HPDE6-E6E7 (cell line): ENCODE data around the gene GTF2H4.
A peak's percentile ranks its signal among the peaks of the same experiment; 100 is the strongest.
"Not testable (repeated sequence)": the region's sequence is repeated elsewhere in the genome, so short reads cannot be mapped to it uniquely, and the experiment has no call there.

Experiments used
- DNase-seq: peaks from one replicate; pipeline ENCODE4 v3.0.0; 2011; ENCODE audit warnings: missing footprints; ENCODE audit errors: extremely low spot score

The GTF2H4 gene

GRCh38 chr6:30924040-30924627, 16.1 kb downstream of the GTF2H4 start:
- not testable (repeated sequence) for DNase-seq

DNA sequence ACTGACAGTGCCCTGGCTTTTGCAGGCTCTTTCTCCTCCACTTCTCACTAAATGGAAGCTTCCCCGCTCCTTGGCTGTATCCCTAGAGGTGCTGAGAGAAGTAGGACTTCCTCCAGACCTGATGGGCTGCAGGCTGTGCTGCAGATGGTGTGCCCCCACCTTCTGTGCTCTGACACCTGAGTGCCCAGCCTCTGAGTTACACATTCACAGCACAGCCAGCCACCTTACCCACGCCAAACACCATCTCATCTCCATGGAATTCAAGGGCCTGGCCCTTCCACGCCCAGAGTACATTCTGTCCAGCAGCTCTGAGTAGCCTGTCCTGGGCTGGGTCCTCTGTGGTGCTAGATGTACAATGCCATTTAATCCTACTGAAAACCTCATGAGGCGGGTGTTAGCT, 18.6 kb downstream of the GTF2H4 start:
- DNase-seq: no peak

- DNase-seq: not testable (repeated sequence)
These were observed 19.1 kb downstream of the GTF2H4 start for GRCh38 chr6:30927080-30927479.

DNA sequence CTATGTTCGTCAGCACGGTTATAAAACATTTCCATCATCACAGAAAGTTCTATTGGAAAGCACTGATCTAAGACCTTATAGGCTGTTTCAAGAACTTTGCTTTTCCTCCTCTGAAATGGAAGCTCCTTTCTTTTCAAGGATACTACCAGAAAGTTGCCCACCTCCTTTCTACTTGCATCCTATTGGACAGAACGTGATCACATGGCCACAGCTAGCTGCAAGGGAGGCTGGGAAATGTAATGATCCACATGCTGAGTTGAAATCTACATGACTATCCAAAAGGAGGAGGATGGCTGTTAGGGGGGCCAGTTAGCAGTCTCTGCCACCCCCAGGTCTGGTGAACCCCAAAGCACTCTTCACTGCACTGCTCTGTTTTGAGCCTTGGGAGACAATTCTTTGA, 20.7 kb downstream of the GTF2H4 start:
- DNase-seq: no peak

GRCh38 chr6:30930506-30930905, 22.5 kb downstream of the GTF2H4 start:
- no peak for DNase-seq

DNA sequence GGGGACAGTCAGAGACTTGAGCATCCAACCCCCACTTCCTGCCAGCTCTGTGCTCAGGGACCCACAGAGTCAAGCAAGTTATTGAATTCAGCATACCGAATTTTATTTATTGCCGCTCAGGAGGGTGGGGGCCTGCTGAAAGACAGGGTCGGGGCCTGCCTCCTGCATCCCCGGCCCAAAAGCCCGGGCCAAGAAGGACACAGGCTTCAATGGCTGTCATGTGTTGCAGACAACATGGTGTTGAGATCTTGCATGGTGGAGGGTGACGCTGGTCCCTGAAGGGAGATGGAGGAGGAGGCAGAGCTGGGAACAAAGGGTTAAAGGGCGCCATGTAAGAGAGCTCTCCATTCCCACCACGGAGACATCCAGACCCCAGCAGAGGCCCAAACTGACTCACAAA, 23.3 kb downstream of the GTF2H4 start:
- DNase-seq: no peak

GRCh38 chr6:30931969-30932645, 24.1 kb downstream of the GTF2H4 start, which contains the start of gene SFTA2:
Gene SFTA2, minus strand, starts transcription at chr6:30932170. Its CDS starts 74 bp downstream, at chr6:30932096.
- no peak for DNase-seq

GRCh38 chr6:30932665-30933365, 24.8 kb downstream of the GTF2H4 start:
- DNase-seq: no peak

DNA sequence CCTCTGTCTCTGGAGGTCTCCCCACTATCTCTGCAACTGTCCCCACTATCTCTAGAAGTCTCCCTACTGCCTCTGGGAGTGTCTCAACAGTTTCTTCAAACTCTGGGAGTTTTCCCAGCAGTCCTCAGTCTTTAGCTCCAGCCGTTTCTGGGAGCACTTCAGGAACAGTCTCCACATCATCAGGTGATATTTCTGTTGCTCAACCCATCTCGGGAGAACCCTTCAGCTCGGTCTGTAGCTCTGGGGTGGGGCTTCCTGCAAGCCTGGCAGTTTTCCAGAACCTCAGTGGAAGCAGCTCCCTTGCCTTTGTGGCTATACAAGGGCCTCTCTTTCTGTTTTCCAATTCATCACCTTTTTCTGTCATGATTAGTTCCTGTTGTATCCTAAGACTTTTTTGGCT, 27.0 kb downstream of the GTF2H4 start:
- DNase-seq: no peak

DNA sequence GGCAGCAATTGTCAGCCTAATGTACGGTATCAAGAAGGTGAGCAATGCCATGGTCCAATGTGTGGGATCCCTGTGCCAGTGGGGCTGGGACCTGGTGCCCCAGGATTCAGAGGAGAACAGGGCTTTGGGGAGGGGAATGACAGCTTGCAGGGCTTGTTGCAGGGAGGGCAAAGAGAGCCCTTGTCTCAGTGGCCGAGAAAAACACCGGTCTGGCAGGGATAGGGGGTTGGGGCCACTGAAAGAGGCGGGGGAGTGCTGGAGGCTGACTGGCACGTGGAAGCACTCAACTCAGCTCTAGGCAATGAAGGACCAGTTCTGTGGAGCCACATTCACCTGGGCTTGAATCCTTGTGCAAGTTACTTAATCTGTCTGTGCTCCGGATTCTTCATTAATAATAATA, 29.3 kb downstream of the GTF2H4 start:
- DNase-seq: no peak

DNA sequence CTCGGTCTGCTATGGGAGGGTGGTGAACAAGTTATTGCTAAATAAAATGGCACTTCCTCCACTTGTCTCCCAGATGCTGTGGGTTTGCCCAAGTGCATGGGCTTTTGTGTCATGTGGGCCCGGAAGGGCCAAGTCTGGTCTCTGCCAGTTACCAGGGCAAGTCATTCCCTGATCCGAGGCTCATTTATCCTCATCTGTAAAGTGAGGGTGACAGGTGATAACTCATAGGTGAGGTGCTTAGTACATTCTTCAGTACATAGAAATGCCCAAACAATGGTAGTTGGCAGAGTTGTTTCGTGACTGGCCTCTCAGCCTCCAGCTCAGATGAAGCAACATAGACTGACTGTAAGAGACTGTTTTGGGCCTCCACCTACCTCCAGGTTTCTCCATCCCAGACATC, 30.7 kb downstream of the GTF2H4 start:
- no peak for DNase-seq

- no peak for DNase-seq
These were observed 31.5 kb downstream of the GTF2H4 start for GRCh38 chr6:30939473-30939872.

GRCh38 chr6:30940361-30940986, 32.5 kb downstream of the GTF2H4 start, which contains the start of gene MUCL3:
Gene MUCL3, plus strand, starts transcription at chr6:30940973. Its CDS starts 27 bp downstream, at chr6:30941000.
- DNase-seq: no peak

DNA sequence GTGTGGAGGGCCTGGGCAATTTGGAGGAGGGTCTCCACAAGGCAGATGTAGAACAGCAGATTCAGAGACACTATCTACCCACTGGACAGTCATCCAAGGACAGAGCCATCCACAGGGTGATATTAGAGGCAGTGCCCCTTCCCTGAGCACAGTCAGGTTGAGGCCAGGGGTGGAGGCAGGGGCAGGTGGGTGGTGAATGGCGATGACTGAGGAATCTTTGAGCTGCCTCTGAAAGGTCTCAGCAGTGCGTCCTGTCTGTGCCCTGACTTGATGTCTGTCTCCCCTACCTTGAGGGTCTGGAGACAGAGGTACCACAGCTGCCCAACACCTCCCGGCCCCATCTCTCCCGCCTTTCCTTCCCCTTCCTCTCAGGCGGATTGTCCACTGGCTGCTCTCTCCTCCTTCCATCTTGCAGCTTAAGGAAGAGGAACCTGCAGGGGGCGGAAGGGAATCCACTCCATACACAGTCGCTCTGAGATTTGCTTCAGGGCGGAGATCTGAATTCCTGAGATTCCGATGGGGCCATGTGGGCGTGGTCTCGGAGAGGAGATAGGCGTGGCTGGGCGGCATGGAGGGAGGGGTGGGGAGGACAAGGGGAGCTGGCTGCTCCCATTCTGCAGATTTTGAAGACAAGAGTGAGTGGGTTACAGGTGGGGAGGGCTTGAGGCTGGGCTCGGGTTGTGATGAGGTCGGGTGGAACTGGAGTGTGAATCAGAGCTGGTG, 34.5 kb downstream of the GTF2H4 start:
- DNase-seq: peak; percentile 76

- no peak for DNase-seq
These were observed 36.0 kb downstream of the GTF2H4 start for GRCh38 chr6:30944051-30944450.

- DNase-seq: no peak
These were observed 37.3 kb downstream of the GTF2H4 start for GRCh38 chr6:30945281-30945680.

DNA sequence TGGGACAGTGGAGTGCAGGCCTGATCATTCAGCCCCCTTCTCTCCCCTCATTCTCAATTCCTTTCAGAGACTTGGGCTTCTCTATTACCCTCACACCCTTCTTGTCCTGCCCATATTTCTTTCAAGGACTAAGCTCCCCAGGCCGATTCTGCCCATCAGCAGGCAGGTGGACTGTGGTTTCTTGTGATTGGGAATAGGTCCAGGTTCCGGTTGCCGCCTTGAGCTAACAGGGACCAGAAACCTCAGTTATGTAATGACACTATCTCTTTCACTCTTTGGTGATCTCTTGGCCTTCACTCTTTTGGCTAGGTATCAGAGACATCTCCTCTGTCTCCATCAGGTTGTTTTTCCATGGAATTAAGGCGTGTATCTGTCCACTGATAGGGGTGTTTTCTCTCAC, 39.2 kb downstream of the GTF2H4 start:
- no peak for DNase-seq

GRCh38 chr6:30948811-30949210, 40.8 kb downstream of the GTF2H4 start:
- DNase-seq: no peak

GRCh38 chr6:30951907-30952469, 44.0 kb downstream of the GTF2H4 start:
- no peak for DNase-seq

DNA sequence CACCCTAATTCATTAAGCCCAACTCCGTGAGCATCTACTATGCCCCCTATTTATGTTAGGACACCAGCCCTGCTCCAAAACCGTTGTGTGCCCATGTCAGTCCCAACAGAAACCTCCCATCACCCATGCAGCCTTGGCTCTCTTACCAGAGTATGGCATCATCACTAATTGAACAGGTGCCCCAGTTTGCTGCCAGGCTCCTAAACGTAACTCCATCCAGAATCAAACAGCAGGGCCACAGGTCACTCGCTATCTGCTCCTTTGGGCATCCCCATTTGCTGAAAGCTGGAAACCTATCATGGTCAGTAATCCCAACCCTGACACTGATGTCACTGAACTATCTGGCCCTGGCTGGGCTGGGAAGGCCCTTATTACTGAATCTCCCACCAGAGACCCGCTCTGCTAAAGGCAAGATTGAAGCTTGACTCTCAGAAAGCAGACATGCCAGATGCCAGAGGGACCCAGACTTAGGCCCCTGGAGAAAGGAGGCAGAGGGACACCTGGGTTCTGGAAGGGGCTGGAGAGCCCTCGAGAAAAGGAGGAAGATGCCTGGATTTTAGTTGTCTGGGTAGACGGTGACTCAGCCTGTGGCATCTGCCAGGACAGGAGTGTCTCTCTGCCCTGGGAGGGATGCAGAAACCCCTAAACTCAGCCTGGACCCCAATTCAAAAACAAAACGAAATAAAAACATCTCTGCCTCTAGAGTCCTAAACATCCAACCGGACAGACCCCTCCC, 46.8 kb downstream of the GTF2H4 start:
- no peak for DNase-seq
